SU-DHL-6 (cell line): ENCODE results near the gene DYSF.

ENCODE experiments used
- H2AFZ ChIP-seq: fragments of 200-600 bp; sonication (generic); 2 replicates; pipeline ENCODE4 v1.6.1; 2014; ENCODE audit warnings: low read depth, mild to moderate bottlenecking, moderate library complexity, mixed read lengths, antibody characterized with exemption, low read length; ENCODE audit not compliant: severe bottlenecking
- H3F3A ChIP-seq: fragments of 200-600 bp; shearing (Covaris generic); 2 replicates; pipeline ENCODE4 v1.6.0; 2016; ENCODE audit warnings: antibody characterized with exemption, mild to moderate bottlenecking; ENCODE audit not compliant: insufficient read depth
- H3K27ac ChIP-seq: fragments of 200-600 bp; sonication (generic); 2 replicates; pipeline ENCODE4 v1.5.1; 2016; ENCODE audit warnings: low read depth, mild to moderate bottlenecking, low read length, moderate library complexity, mixed read lengths
- H3K27me3 ChIP-seq: fragments of 200-600 bp; sonication (generic), shearing (Covaris generic); 2 replicates; pipeline ENCODE4 v1.6.0; 2014; ENCODE audit warnings: mild to moderate bottlenecking, low read length
- H3K36me3 ChIP-seq: fragments of 200-600 bp; sonication (generic); 2 replicates; pipeline ENCODE4 v1.6.1; 2014; ENCODE audit warnings: mild to moderate bottlenecking, low read length, mixed read lengths
- H3K4me2 ChIP-seq: fragments of 300-600, 200-600 bp; shearing (Covaris generic), sonication (generic); 2 replicates; pipeline ENCODE4 v1.6.0; 2014; ENCODE audit warnings: low read length, low read depth, mild to moderate bottlenecking; ENCODE audit not compliant: poor library complexity, severe bottlenecking
- H3K4me3 ChIP-seq: fragments of 200-600 bp; sonication (generic); 2 replicates; pipeline ENCODE4 v1.5.1; 2014; ENCODE audit warnings: antibody characterized with exemption, low read length, mild to moderate bottlenecking, mixed read lengths; ENCODE audit not compliant: insufficient read depth, poor library complexity, severe bottlenecking
- H3K79me2 ChIP-seq: fragments of 200-600 bp; sonication (generic); 2 replicates; pipeline ENCODE4 v1.6.1; 2014; ENCODE audit warnings: mild to moderate bottlenecking, low read length, moderate library complexity; ENCODE audit not compliant: insufficient read depth
- H3K9ac ChIP-seq: fragments of 200-600 bp; sonication (generic); 2 replicates; pipeline ENCODE4 v1.7.0; 2014; ENCODE audit warnings: mild to moderate bottlenecking, low read length
- H3K9me2 ChIP-seq: fragments of 200-600 bp; sonication (generic); replicated peaks from 2 replicates; pipeline ENCODE4 v1.6.1; 2014; ENCODE audit warnings: low read length; ENCODE audit not compliant: insufficient read depth
- H3K9me3 ChIP-seq: fragments of 200-600 bp; sonication (generic); 2 replicates; pipeline ENCODE4 v1.6.1; 2014; ENCODE audit warnings: low read length, mixed read lengths; ENCODE audit not compliant: insufficient read depth
- H4K20me1 ChIP-seq: fragments of 200-600 bp; sonication (generic); 2 replicates; pipeline ENCODE4 v1.6.1; 2014; ENCODE audit warnings: low read depth, mild to moderate bottlenecking, antibody characterized with exemption, low read length, moderate library complexity, mixed read lengths
- EZH2phosphoT487 ChIP-seq: fragments of 200-600 bp; sonication (generic), shearing (Covaris generic); conservative IDR thresholded peaks from 2 replicates; pipeline ENCODE4 v1.6.1; 2018; ENCODE audit warnings: mild to moderate bottlenecking, antibody characterized with exemption, low read length, moderate library complexity, mixed read lengths
- TF ChIP-seq, protein P1 (sequence below): fragments of 200-600 bp; sonication (generic); IDR thresholded peaks from one replicate; pipeline ENCODE4 v1.5.1; 2017; ENCODE audit warnings: antibody characterized with exemption, mild to moderate bottlenecking, low read length, moderate library complexity; ENCODE audit not compliant: insufficient read depth, poor library complexity, severe bottlenecking

DYSF gene

DNA sequence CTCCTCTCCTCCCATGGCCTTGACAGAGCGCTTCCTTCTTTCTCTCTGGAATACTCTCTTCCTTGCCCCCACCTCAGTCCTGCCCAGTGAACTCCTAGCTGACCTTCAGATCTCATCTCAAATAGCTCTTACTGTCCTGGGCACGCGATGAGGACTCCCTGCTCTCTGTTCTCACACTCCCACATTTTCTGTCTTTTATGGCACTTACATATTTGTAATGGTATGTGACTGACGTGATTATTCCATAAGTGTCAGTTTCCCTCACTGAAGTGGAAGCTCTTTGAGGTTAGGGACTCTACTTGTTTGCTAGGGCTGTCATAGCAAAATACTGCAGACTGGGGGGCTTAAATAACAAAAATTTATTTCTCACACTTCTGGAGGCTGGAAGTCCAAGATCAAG, 1.7 kb upstream of the DYSF start:
- H4K20me1 ChIP-seq = no peaks in the 10 kb centered on the region
- H3K9me3 ChIP-seq = no peaks in the 10 kb centered on the region
- no peaks in the 10 kb centered on the region for H3K79me2 ChIP-seq
- TF ChIP-seq, protein P1, sequence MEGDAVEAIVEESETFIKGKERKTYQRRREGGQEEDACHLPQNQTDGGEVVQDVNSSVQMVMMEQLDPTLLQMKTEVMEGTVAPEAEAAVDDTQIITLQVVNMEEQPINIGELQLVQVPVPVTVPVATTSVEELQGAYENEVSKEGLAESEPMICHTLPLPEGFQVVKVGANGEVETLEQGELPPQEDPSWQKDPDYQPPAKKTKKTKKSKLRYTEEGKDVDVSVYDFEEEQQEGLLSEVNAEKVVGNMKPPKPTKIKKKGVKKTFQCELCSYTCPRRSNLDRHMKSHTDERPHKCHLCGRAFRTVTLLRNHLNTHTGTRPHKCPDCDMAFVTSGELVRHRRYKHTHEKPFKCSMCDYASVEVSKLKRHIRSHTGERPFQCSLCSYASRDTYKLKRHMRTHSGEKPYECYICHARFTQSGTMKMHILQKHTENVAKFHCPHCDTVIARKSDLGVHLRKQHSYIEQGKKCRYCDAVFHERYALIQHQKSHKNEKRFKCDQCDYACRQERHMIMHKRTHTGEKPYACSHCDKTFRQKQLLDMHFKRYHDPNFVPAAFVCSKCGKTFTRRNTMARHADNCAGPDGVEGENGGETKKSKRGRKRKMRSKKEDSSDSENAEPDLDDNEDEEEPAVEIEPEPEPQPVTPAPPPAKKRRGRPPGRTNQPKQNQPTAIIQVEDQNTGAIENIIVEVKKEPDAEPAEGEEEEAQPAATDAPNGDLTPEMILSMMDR = no peak
- TF ChIP-seq EZH2phosphoT487 = no peak
- H3K9ac ChIP-seq = no peak overlapping the region
- H2AFZ ChIP-seq = no peak overlapping the region
- H3K4me2 ChIP-seq = no peak overlapping the region
- H3K27me3 ChIP-seq = no peaks in the 10 kb centered on the region
- H3K4me3 ChIP-seq = no peak overlapping the region
- no peaks in the 10 kb centered on the region for H3K36me3 ChIP-seq
- H3K9me2 ChIP-seq = no peaks in the 10 kb centered on the region
- H3F3A ChIP-seq = no peaks in the 10 kb centered on the region
- H3K27ac ChIP-seq = no peak overlapping the region

DNA sequence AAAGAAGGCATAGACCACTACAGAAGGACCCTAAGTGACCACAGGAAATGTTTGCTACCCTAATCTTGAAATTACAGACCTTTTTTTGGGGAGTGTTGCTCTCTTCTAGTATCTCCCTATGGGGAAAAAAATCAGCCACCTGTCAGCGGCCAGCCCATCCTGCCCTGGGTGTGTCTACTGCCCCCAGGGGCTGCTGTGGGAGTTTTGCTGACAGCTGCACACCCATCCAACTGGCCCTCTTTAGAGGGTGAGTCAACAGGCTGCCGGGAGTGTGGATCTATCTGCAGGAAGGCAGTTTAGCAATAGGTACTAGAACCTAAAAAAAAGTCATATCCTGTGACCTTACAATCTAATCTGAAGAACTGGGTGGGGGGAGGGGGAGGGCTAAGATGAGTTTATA, 796 bp upstream of the DYSF start:
- H3K4me3 ChIP-seq = no peak overlapping the region
- H3K27me3 ChIP-seq = no peaks in the 10 kb centered on the region
- H2AFZ ChIP-seq = no peak overlapping the region
- no peak for TF ChIP-seq EZH2phosphoT487
- TF ChIP-seq, protein P1 = no peak
- no peak overlapping the region for H3K27ac ChIP-seq
- no peaks in the 10 kb centered on the region for H3K79me2 ChIP-seq
- H3K9me2 ChIP-seq = no peaks in the 10 kb centered on the region
- H4K20me1 ChIP-seq = no peaks in the 10 kb centered on the region
- H3K9me3 ChIP-seq = no peaks in the 10 kb centered on the region
- H3K36me3 ChIP-seq = no peaks in the 10 kb centered on the region
- H3F3A ChIP-seq = no peaks in the 10 kb centered on the region
- no peak overlapping the region for H3K4me2 ChIP-seq
- no peak overlapping the region for H3K9ac ChIP-seq

DNA sequence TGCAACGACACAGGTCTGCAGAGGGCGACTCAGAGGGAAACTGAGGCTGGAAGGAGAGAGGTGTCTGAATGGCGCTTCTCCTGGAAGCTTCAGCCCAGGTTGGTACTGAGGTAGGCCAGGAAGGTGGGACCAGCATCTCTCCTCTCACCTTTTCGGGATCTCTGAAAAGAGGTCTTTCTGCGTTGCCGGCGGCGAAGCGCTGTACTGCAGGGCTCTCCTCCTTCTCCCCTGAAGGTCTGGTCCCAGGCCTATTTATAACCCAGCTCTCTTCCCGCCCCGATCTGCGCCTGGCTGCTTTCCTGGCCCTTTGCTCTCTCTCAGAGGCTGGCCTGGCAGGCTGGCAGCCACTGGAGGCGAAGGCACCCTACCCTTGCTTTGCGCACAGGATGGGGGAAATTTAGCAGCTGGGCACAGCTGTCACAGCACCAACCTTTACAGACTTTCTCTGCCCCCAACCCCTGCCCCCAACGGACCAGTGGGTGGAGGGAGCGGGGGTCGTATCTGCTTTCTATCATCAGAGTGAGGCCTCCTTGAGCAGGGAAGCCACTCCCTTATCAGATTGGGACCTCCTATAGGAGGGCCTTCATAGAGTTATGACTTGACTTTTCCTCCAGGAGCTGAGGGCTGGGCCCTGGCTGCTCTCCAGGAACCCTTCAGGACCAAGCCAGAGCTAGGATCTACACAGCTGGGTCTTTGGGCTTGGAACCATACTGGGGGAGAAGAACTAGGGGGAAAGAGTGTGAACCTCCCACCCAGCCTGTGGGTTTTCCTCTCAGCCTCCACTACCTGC, 1.1 kb downstream of the DYSF start:
- no peak overlapping the region for H3K9ac ChIP-seq
- no peaks in the 10 kb centered on the region for H3K9me2 ChIP-seq
- H3K27ac ChIP-seq = no peak overlapping the region
- H4K20me1 ChIP-seq = no peaks in the 10 kb centered on the region
- no peak overlapping the region for H2AFZ ChIP-seq
- no peaks in the 10 kb centered on the region for H3K36me3 ChIP-seq
- H3F3A ChIP-seq = no peaks in the 10 kb centered on the region
- no peaks in the 10 kb centered on the region for H3K9me3 ChIP-seq
- H3K27me3 ChIP-seq = no peaks in the 10 kb centered on the region
- no peaks in the 10 kb centered on the region for H3K79me2 ChIP-seq
- TF ChIP-seq EZH2phosphoT487 = no peak
- TF ChIP-seq, protein P1 = no peak
- H3K4me3 ChIP-seq = no peak overlapping the region
- H3K4me2 ChIP-seq = no peak overlapping the region
